Stomach (tissue), 9 donors: Measurements from ENCODE around the gene ETS1. TPM values are rescaled to one million over a fixed set of nuclear protein-coding genes. Genes with fewer than 3 reads are reported as not detected.
"Not testable (repeated sequence)": the region's sequence is repeated elsewhere in the genome, so short reads cannot be mapped to it uniquely, and the experiment has no call there.

Experiments
- DNase-seq, 2 donors: peaks; one replicate each; pipeline versions ENCODE4 v3.0.0 to v3.0.0-alpha.2; 2013 to 2019
- H3K27ac ChIP-seq, 5 donors: fragments of 200-600 bp in 4 of 5; sonication (generic) in 4 of 5; one replicate each; pipeline ENCODE4 v1.5.1; 2013 to 2019; ENCODE audit warnings: mild to moderate bottlenecking in 1 of 5, moderate library complexity in 1 of 5
- H3K27me3 ChIP-seq, 3 donors: fragments of 200-600 bp; sonication (generic); one replicate each; pipeline ENCODE4 v1.5.1; 2017 to 2019; ENCODE audit warnings: mixed run types in 1 of 3
- H3K36me3 ChIP-seq, 4 donors: fragments of 200-600 bp; sonication (generic); 1 replicate in 3 of 4; 2 replicates in 1 of 4; pipeline ENCODE4 v1.5.1; 2016 to 2019
- H3K4me1 ChIP-seq, 4 donors: fragments of 200-600 bp; sonication (generic); one replicate each; pipeline ENCODE4 v1.5.1; 2016 to 2019
- H3K4me3 ChIP-seq, 4 donors: fragments of 200-600 bp; sonication (generic) in 3 of 4; one replicate each; pipeline ENCODE4 v1.5.1; 2016 to 2019; ENCODE audit warnings: mild to moderate bottlenecking in 1 of 4
- H3K9me3 ChIP-seq, 4 donors: fragments of 200-600 bp; sonication (generic); one replicate each; pipeline ENCODE4 v1.5.1; 2016 to 2019
- EP300 ChIP-seq: sonication (generic); formaldehyde crosslinking; IDR thresholded peaks from one replicate; pipeline ENCODE4 v1.6.1; 2017; ENCODE audit warnings: antibody characterized with exemption
- POLR2A ChIP-seq, 4 donors: fragments of 450-650 bp; IDR thresholded peaks; one replicate each; pipeline ENCODE4 v1.6.1; 2016; ENCODE audit warnings: antibody characterized with exemption in 4 of 4, control low read depth in 2 of 4, mild to moderate bottlenecking in 1 of 4, moderate library complexity in 1 of 4
- POLR2AphosphoS5 ChIP-seq, 3 donors: sonication (generic); formaldehyde crosslinking; IDR thresholded peaks; one replicate each; pipeline ENCODE4 v1.6.1; 2016; ENCODE audit warnings: antibody characterized with exemption in 3 of 3
- WGBS, 5 donors: extraction: QIAGEN DNeasy Blood & Tissue Kit in 3 of 5; methylation state at CpG; one replicate each; pipeline versions ENCODE4 v1.1.5 to v1.1.7; 2013 to 2018; 5-methylcytosine and 5-hydroxymethylcytosine counted together
- intact Hi-C: fragments of 100-400 bp; cut with DNase I; formaldehyde crosslinking; loops from one replicate; pipeline ENCODE4 v1.15.1; 2023; ENCODE audit warnings: low total_unique reads
- polyA plus RNA-seq, 3 donors: library from polyadenylated mRNA; stranded (reverse); fragments of 200-250 nt; gene quantifications; one replicate each; pipeline ENCODE4 v1.2.3, GENCODE V29; 2013
- total RNA-seq, 5 donors: library from RNA; depleted of rRNA; stranded (reverse); fragments of >200 nt; gene quantifications; one replicate each; pipeline versions ENCODE4 v1.1.0 to v1.2.3, GENCODE V29; 2014 to 2016
- TF ChIP-seq, protein P1 (sequence below), 7 experiments: fragments of 450-650 bp in 4 of 7; fragments of 200-600 bp in 3 of 7; sonication (generic) in 3 of 7; IDR thresholded peaks; one replicate each; pipeline ENCODE4 v1.5.1; 2016 to 2019; ENCODE audit warnings: antibody characterized with exemption in 7 of 7, control low read depth in 2 of 7, mild to moderate bottlenecking in 1 of 7
- donor health status: healthy with polysubstance abuse.
- donor health status: Bipolar disorder and iron deficiency.
- donor health status: healthy.

The ETS1 gene
- total and polyA plus RNA-seq, 8 donors, result 7.0 to 72.5 (median 22.5) TPM

- H3K27ac ChIP-seq, result peak overlapping the region; percentile 49 to 80 (median 76)
Measured at GRCh38 chr11:128448981-128449713, 138.2 kb downstream of the ETS1 start.

DNA sequence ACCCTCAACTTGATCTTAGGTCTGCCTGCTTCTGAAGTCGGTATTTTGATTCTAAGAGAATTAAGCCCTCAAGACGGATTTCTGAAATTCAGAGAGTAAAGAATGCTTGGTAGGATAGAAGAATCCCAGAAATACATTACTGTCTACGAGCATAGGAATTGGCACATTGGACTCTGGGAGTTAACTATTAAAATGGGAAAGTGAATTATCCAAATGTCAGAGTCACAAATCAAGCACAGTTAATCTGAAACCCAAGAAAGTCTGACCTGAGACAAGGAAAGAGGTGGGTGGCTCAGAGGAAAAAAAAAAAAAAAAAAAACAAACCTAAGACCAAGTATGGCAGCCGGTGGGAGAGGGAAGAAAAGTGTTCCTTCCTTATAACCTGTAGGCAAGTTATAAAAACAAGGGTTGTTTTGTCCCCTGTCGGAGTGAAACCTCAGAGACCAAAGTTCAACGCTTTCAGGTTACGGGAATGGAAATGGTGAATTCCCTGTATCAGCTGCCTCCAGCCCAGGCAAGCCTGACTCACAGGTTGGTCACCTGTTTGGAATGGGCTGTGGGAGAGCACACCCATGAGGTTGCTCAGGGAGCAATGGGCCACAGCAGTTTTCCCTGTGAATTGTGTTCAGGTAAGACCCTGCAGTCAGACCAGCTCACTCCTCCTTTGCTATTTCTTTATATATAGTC, 139.0 kb downstream of the ETS1 start:
- peak overlapping the region; percentile 49 to 80 (median 76) for H3K27ac ChIP-seq
- intact Hi-C loops, result no loop called here
- no peaks in the 10 kb centered on the region for H3K9me3 ChIP-seq
- DNase-seq, result peak; percentile 76 to 93
- no peak overlapping the region for H3K4me3 ChIP-seq
- TF ChIP-seq POLR2AphosphoS5 (IDR thresholded peaks at IDR 0.05), result peak in 2 of 3 donors; percentile 50 to 89
- no peak for TF ChIP-seq EP300
- WGBS, 5 donors, result 44 to 62% (median 50%) methylated on average over 7 of the region's 7 CpGs
- H3K36me3 ChIP-seq, result no peaks in the 10 kb centered on the region
- H3K4me1 ChIP-seq, result peaks cover 9 to 27% (median 22%) of the 10 kb centered on the region in 4 donors
- H3K27me3 ChIP-seq, result no peaks in the 10 kb centered on the region

More at GRCh38 chr11:128448981-128449713, 138.2 kb downstream of the ETS1 start:
- no peaks in the 10 kb centered on the region for H3K9me3 ChIP-seq
- no peak overlapping the region for H3K4me3 ChIP-seq
- intact Hi-C loops, result no loop called here
- DNase-seq, result no peak
- H3K4me1 ChIP-seq, result peaks cover 15 to 33% (median 28%) of the 10 kb centered on the region in 4 donors
- TF ChIP-seq EP300 (no peak), POLR2AphosphoS5 (IDR thresholded peaks at IDR 0.05) (no peak), POLR2A (IDR thresholded peaks at IDR 0.05) (no peak)
- TF ChIP-seq, protein P1, sequence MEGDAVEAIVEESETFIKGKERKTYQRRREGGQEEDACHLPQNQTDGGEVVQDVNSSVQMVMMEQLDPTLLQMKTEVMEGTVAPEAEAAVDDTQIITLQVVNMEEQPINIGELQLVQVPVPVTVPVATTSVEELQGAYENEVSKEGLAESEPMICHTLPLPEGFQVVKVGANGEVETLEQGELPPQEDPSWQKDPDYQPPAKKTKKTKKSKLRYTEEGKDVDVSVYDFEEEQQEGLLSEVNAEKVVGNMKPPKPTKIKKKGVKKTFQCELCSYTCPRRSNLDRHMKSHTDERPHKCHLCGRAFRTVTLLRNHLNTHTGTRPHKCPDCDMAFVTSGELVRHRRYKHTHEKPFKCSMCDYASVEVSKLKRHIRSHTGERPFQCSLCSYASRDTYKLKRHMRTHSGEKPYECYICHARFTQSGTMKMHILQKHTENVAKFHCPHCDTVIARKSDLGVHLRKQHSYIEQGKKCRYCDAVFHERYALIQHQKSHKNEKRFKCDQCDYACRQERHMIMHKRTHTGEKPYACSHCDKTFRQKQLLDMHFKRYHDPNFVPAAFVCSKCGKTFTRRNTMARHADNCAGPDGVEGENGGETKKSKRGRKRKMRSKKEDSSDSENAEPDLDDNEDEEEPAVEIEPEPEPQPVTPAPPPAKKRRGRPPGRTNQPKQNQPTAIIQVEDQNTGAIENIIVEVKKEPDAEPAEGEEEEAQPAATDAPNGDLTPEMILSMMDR (IDR thresholded peaks at IDR 0.05), result no peak
- WGBS, 5 donors, result 77 to 83% (median 79%) methylated on average over 3 of the region's 3 CpGs
- no peaks in the 10 kb centered on the region for H3K36me3 ChIP-seq
- H3K27me3 ChIP-seq, result no peaks in the 10 kb centered on the region

- Histone ChIP-seq H3K4me1 (peaks cover 0 to 16% (median 13%) of the 10 kb centered on the region in 4 donors), H3K36me3 (no peaks in the 10 kb centered on the region), H3K27ac (peak overlapping the region in 2 of 5 donors; percentile 76 to 79), H3K4me3 (no peak overlapping the region), H3K9me3 (no peaks in the 10 kb centered on the region), H3K27me3 (no peaks in the 10 kb centered on the region)
- TF ChIP-seq POLR2AphosphoS5 (IDR thresholded peaks at IDR 0.05) (no peak), POLR2A (IDR thresholded peaks at IDR 0.05) (no peak), EP300 (no peak)
- TF ChIP-seq, protein P1 (IDR thresholded peaks at IDR 0.05), result no peak
- 77 to 93% (median 84%) methylated on average over 4 of the region's 4 CpGs for WGBS, 5 donors
- DNase-seq, result no peak
- intact Hi-C loops, result no loop called here
Measured at GRCh38 chr11:128447233-128447632, 140.1 kb downstream of the ETS1 start.

DNA sequence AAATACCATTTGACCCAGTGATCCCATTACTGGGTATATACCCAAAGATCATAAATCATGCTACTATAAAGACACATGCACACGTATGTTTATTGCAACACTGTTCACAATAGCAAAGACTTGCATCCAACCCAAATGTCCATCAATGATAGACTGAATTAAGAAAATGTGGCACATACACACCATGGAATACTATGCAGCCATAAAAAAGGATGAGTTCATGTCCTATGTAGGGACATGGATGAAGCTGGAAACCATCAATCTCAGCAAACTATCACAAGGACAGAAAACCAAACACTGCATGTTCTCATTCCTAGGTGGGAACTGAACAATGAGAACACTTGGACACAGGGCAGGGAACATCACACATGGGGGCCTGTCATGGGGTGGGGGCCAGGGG, 141.4 kb downstream of the ETS1 start:
- H3K4me1 ChIP-seq, H3K36me3 ChIP-seq, H3K9me3 ChIP-seq, intact Hi-C loops, H3K27me3 ChIP-seq, H3K4me3 ChIP-seq, H3K27ac ChIP-seq, DNase-seq: not testable (repeated sequence)
- 93 to 100% (median 97%) methylated on average over 1 of the region's 1 CpG for WGBS, 5 donors

DNA sequence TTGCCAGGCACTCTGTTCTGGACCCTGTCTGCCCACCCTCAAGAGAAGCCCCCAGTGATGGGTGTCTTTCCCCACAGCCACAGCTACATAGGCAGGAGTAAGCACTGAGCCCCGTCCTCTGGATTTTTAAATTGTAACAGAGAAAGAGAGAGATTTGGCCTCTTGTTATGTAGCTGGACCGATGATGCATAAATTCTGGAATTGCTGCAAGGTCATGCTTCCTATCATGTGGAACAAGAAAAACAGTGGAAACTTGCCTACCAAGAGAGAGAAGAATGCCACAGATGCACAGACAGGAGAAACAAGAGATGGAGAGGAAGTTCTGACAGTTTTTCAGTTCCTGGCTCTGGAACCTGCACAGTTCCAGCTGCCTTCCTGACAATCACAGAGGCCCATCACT, 150.2 kb downstream of the ETS1 start:
- intact Hi-C loops, result no loop called here
- Histone ChIP-seq H3K9me3 (no peaks in the 10 kb centered on the region), H3K36me3 (no peaks in the 10 kb centered on the region), H3K27ac (no peak overlapping the region), H3K27me3 (no peaks in the 10 kb centered on the region), H3K4me3 (no peak overlapping the region), H3K4me1 (no peaks in the 10 kb centered on the region)
- 64 to 85% (median 78%) methylated on average over 2 of the region's 2 CpGs for WGBS, 5 donors
- DNase-seq, result peak in 1 of 2 donors; percentile 43
- TF ChIP-seq POLR2A (IDR thresholded peaks at IDR 0.05) (no peak), POLR2AphosphoS5 (IDR thresholded peaks at IDR 0.05) (no peak), EP300 (no peak)
- TF ChIP-seq, protein P1 (IDR thresholded peaks at IDR 0.05), result no peak
